Mesenteric fat pad (tissue), 1 donor: Measurements from ENCODE around the gene LYRM4. TPM values are rescaled to one million over a fixed set of nuclear protein-coding genes. Genes with fewer than 3 reads are reported as not detected.

Experiments used
- DNase-seq: peaks from one replicate; pipeline ENCODE4 v3.0.0-alpha.2; 2020; ENCODE audit warnings: low spot score
- total RNA-seq: library from RNA; stranded (reverse); fragmentation: NEBNext Ultra II Directional; extraction: Animal tissue kit (Norgen Biotek cat#: 25700); gene quantifications from one replicate; pipeline ENCODE4 v1.2.1, GENCODE V29; 2021
- donor health status: DM: yes; HTN: yes; CAD: no.

Gene LYRM4
- total RNA-seq, 1 donor from 2014 or later, result 30.6 TPM

DNA sequence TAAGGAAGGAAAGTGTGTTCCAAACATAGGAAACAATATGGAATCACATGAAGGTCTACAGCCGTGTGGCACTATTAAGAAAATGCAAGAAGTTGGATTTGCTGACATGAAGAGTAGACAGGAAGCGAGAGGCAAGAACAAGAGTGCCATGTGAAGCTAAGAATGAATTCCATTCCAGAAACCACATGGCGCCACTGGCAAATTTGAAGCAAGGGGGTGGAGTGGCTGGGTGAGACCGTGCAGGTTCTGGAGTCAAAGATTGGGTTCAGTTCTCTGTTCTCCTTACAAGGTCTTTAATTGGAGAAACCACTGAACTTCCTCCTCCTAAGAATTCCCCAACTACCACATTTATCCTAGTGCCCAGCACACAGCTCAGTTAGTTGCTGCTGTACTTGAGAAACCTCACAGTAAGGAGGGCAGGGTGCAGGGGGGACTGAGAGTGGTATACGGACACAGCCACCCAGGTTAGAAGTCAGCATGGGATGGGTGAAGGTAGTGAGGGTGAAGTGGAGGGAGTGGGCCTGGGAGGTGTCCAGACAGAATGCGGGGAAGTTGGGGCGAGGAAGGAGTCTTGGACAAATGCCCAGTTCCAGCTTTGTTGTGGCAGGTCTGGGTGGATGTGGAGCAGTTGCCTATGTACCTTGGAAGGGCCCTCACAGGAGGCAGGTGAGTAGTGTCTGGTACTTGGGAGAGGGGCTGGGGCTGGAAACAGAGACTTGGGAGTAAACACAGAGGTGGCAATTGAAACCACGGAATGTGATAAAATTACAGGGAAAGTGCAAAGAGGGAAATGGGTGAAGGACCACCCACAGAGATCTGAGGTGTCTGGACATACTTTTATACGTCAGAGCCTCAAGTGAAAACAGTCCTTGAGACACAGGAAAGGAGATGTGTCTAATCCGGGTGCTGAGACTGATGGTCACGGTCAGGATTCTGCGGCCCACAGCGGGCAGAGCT lies 14.3 kb downstream of the LYRM4 start:
- DNase-seq, result no peak

DNA sequence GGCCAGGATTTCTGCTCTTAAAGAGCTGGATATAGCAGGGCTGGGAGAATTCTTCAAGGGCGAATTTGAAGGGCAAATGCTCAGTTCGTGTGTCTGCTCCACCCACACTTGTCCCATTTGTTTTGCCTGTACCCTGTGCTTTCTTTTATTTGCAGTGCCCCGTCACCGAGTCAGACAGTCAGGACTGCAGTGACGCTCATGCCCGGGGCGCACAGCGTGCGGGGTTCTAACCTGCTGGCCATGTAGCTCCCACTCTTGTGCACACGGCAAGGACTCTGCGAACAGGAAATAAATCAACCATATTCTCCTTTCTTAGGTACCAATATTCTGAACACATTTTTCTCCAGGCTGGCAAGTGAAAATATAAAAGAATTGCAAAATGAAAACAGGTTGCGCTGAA lies 17.7 kb downstream of the LYRM4 start:
- no peak for DNase-seq

- no peak for DNase-seq
Measured at GRCh38 chr6:5241252-5241651, 19.5 kb downstream of the LYRM4 start.

GRCh38 chr6:5238336-5238735 lies 22.4 kb downstream of the LYRM4 start:
- DNase-seq, result no peak

DNA sequence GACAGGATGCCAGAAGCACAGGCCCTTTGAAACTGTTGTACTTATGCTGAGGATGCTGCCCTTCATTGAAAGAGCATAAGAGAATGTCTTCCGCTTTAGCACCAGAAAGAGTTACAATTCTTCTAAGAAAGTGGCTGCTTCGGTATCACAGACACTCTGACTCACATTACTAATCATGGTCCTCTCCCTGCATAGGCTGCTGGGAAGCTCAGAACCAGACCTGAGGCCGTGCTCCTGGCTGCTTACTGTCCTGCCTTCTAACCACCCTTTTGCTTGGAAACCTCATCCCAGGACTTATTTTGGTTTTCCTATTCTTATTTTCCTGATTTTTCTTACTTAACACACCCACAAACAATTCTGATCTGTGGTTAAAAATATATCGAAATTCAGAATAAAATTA lies 22.9 kb downstream of the LYRM4 start:
- DNase-seq, result no peak

GRCh38 chr6:5235830-5236229 lies 24.9 kb downstream of the LYRM4 start:
- no peak for DNase-seq

DNA sequence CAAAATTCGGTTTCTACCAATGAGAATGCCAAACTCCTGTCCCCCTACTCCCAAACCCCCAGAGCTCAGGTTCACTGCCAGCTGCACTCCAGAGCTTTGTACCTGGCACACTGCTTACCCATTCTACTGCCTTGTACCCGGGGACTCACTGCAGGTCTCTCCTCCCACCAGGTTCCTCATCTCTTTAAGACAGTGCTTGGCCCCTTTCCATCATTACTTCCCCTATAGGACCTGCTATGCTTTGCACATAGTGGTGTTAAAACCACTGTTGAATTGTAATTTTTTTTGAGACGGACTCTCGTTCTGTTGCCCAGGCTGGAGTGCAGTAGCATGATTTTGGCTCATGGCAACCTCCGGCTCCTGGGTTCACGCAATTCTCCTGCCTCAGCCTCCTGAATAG lies 25.9 kb downstream of the LYRM4 start:
- no peak for DNase-seq

DNA sequence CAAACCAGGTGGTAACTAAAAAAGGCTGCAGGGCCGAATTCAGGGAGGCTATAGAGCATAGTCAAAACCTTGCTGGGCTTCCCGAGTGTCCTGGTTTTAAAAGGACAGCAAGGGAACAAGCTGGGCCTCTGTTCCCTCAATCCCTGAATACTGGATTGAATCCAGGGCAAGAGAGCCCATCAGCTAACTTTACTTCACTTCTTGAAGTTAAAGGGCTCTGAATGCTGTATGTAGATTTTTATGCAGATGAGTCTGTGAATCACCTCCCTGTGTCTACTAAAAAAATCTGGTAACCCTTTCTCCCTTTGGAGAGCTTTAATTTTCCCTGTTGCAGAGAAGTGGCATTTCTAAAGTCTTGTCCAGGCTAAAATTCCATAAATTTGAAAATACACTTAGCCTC lies 29.5 kb downstream of the LYRM4 start:
- DNase-seq, result no peak

DNA sequence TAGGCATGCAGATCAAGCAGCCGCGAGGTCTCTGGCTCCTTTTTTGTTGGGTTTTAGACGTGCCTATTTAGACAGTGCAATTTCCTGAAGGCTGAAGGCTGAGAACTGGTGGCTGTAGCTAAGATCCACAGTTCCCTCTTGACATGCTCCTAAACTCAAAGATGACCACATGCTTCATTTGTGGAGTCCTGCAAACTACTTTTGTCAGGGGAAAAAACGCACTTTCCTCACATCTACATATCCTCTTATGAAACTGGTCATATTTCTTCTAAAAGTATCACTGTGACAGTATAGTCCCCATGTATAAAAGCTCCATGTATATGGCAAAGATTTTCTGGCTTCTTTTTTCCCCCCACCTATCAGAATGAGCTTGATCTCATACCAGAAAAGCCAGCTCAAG lies 30.7 kb downstream of the LYRM4 start:
- DNase-seq, result no peak

DNA sequence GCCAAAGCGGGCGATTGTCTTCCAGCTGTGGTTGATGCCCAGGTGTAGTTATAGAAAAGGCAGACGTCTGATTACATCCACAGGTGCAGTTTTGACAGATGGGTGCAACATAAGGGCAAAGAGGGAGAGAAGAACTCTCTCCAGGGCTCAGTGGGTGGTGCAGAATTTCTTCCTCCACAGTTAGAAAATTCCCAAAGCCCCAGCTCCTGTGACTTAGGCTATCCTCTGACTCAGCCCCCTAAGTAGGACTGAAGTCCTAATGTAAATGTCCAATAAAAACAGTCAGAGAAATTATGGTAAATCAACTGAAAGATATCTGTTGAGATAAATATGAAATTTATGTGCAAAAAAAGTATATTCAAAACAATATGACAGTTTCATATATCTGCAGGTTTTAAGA lies 31.4 kb downstream of the LYRM4 start:
- DNase-seq, result no peak

DNA sequence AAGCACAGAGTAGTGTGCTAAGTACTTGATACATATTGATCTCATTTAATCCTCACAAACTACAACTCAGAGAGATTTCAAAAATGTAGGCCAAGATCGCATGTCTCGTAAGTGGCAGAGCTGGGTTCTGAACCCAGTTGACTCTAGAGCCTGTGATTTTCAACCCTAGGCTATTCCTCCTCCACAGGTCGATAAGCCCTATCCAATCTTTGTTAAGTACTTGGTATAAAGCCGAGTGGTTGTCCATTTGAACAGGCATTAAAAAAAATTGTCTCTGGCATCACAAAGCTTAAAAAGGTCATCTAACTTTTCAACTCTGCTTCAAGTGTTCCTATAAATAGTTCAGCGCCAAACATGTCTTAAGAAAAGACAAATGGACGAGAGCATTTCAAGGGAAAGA lies 37.4 kb downstream of the LYRM4 start:
- no peak for DNase-seq

DNA sequence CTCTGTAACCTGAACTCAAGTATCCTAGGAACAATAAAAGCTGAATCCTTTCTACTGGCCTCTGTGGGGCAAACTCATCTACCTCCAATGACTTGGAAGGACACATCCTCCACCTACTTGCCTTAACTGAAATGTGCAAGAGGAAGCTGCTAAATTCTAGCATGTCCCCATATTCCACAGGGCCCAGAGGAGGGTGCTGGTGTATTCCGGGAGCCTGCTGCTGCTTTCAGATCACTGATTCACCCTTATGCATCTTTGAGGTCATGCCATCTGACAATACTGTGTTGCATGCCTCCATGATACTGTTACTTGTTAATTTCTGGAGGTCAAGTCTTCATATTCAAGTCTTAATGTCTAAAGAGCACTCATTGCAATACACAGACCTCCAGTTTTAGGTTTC lies 40.3 kb downstream of the LYRM4 start:
- no peak for DNase-seq

DNA sequence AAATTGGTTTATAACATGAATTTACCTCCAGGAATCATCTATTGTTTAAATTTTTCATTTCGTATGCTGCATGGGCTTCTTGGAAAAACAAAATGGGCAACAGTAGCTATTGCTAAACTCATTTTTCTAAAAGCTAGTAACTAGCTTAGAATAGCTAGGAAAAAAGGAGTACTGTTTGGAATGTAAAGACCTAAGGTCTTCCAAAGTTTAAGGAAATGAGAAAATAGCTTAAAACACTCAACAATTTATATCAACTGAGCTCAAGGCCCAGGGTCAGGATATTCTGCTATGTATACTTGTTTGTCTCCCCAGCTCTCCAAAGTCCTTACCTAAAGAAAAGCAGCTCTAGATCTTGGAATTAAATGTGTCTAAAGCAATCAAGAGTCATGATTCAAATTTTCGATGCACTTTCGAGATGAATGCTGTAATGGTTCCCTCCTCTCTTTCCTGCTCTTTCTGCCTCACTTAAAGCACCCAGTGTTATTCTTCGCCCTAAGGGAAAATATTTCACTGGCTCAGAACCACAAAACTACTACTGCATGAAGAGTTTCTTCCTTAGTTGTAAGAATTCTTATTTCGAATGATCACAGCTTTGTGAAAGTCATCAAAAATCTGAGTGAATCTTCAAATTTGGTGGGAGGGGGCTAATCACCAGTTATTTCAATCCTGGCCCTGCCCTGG lies 41.6 kb downstream of the LYRM4 start:
- no peak for DNase-seq

DNA sequence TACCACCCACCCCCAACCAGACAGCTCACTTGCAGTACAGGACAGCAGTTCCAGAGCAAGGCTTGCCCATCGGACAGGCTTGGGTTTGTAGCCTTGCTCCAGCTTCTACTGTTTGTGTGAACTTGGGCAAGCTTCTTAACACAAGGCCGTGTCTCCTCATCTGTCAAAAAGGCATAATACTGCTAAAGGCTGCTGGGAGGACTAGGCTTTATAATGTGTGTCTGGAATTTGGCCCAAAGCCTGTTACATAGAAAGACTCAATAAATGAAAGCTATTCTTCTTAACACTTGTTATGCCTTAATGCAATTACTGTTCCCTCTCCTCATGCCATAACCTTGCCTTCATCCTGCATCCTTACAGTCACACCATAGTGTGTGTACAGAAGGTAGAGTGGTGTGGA lies 43.4 kb downstream of the LYRM4 start:
- DNase-seq, result no peak

DNA sequence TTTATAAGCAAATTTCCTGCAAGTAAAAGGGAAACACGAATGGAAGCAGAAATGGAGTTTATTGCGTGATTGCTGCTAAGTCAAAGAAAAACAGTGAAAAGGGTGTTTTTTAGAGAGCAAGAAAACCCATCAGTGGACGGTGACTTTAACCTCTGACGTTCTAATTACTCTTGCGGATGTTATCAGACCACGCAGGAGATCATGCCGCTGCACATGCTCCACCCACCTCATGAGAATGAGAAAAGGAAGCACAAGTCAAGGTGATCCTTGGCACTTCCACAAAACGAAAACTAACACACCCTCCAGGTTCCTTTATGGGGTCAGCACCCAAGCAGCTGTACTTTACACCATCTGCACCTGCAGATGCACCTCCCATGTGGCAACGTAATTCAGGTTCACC lies 45.0 kb downstream of the LYRM4 start:
- DNase-seq, result no peak

DNA sequence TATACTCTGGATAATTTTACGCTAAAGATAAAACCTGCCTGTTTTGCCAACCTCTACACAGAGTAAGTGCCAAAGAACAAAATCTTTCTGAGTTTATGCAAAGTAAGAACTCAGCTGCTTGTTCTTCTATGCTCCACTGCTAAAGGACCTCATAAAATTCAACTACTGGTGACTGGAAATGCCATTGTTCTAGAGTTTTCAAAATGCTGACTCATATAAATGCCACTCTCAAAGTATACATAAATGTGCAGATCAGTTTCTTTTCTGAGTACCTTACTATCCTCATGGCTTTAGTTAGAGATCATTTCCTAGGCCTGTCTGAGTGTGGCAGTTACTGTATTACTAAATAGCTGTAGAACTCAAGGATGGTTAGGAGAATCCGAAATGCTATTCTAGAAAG lies 45.6 kb downstream of the LYRM4 start:
- DNase-seq, result no peak

DNA sequence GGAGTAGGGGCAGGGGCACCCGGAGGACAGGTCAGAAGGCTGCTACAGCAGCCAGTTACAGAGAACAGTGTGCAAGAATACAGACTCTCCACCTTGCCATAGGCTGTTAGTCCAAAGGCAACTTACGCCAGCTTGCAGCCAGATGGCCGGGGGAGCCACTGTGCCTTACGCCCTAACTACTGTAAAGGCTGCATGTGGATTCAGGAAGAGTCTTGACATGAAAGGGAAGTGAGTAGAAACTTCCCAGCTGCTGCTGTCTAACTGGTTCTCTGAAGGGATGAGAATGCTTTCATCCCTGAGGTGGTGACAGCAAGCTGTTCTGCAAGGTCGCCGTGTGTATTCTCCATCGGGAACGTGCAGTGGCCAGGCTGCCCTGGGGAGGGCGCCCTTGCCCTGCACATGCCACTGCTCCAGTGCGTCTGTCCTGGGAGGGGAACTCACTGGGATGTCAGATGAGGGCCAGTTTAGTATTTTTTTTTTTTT lies 46.1 kb downstream of the LYRM4 start:
- no peak for DNase-seq

DNA sequence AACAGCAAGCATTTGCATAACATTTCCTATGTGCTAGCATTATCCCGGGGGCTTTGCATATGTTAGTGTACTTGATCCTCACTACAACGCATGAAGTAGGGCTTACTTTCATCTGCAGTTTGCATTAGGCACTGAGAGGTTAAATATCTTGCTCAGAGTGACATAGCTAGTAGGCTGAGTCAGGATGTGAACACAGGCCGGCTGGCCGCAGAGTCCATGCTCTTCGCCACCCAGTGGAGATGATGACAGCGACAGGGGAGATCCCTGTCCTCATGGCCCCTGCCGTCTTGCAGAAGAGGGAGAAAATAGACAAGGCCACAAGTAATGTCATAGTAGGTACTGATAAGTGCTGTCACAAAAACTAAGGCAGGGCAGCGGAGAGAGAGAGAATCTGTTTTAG lies 46.9 kb downstream of the LYRM4 start:
- no peak for DNase-seq

DNA sequence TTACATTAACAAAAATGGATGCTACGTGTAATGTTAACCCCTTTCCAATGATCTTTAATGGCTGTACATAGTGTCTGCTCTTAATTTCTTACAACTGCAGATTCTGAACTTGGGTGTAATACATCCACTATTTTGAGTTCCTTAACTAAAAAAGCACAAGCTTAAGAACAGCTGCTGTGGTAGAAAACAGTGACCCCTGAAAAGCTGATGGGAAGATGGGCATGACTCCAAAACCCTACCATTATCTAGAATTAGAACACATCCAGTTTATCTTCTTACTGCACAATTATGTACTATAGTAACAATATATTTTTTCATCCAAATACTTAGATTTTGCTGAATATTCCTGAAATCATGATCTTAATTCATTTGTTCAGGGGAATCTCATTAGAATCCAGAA lies 49.3 kb downstream of the LYRM4 start:
- no peak for DNase-seq

DNA sequence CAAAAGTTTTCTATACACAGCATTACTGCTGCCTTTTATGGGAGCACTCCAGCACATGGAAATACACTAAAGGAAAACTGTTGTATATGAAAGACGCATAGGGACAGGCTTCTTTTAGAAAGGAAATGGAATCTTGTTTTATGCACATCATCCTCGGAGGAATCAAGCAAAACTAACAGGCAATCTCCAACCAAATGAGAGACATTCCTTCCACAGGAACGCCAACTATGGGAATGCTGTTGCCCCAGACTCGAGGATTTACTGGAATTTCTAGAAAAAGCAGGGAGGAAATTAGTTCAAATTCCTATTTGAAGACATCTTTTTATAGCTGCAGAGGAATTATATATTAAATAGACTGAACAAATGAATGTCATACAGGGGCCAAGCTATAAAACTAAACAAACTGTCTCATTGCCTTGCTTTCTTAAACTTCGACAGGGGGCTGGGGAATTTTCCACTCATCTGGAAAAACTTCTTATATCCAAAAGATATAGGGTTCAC lies 52.2 kb downstream of the LYRM4 start:
- DNase-seq, result no peak

GRCh38 chr6:5208057-5208456 lies 52.7 kb downstream of the LYRM4 start:
- DNase-seq, result no peak

- DNase-seq, result no peak
Measured at GRCh38 chr6:5206920-5207561, 53.7 kb downstream of the LYRM4 start.
